ENCODE data around the gene NTN1. TPM values are rescaled to one million over a fixed set of nuclear protein-coding genes. Genes with fewer than 3 reads are reported as not detected.

Gene NTN1
- total RNA-seq, 1 donor from 2014 or later: 0.41 TPM

GRCh38 chr17:9239793-9240658 is 218.7 kb downstream of the NTN1 start:
- Mint-ChIP-seq H3K4me1 (ENCODE audit: low read depth) (peaks cover 11% of the 10 kb centered on the region), H3K4me3 (ENCODE audit: low read depth) (peak overlapping the region; percentile 70), H3K27ac (peak overlapping the region; percentile 16), H3K36me3 (ENCODE audit: low read depth) (no peaks in the 10 kb centered on the region), H3K9me3 (no peaks in the 10 kb centered on the region), H3K27me3 (ENCODE audit: low read depth) (no peaks in the 10 kb centered on the region)
- intact Hi-C loops (cut with micrococcal nuclease): loop anchor here (5.0 kb wide), 2 partner anchors 32 to 52 kb away; no protein-coding TSS in a partner anchor
- peak; percentile 66 for DNase-seq (ENCODE audit: low spot score)

DNA sequence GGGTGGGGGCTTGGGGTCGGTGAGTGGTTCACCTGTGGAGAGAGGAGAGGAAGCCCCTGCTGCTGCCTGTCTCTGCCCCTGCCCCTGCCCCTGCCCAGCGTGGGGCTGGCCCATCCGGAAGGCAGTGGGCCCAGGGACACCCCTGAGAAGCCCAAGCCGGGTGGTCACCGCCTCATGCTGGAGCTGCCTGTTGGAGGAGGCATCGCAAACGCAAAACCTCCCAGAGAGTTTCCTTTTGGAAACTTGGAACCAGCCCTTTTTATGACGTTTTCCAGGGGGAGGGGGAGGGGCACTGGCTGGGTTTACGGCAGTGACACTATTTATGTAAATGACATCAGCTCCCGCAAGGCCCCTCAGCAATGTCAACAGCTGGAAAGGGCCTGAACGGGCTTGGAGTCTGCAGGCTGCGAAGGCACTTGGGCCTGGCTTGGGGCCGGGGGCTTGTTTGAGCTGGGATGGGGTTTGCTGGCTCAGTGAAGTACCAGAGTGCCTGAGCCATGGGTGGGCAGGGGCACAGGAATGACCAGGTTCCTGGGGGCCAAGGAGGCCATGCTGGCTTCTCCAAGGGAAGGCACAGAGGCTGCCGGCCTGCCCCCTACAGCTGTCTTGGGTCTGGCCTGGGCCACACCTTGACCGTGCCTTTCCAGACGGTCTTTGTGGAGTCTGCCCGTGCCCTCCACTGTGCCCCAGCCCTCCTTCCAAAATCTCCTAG is 219.5 kb downstream of the NTN1 start:
- H3K27ac Mint-ChIP-seq: no peak overlapping the region
- no peak overlapping the region for H3K4me3 Mint-ChIP-seq (ENCODE audit: low read depth)
- H3K4me1 Mint-ChIP-seq (ENCODE audit: low read depth): peaks cover 8% of the 10 kb centered on the region
- intact Hi-C loops (cut with micrococcal nuclease): no loop called here
- no peaks in the 10 kb centered on the region for H3K36me3 Mint-ChIP-seq (ENCODE audit: low read depth)
- no peaks in the 10 kb centered on the region for H3K9me3 Mint-ChIP-seq
- no peak for DNase-seq (ENCODE audit: low spot score)
- no peaks in the 10 kb centered on the region for H3K27me3 Mint-ChIP-seq (ENCODE audit: low read depth)

DNA sequence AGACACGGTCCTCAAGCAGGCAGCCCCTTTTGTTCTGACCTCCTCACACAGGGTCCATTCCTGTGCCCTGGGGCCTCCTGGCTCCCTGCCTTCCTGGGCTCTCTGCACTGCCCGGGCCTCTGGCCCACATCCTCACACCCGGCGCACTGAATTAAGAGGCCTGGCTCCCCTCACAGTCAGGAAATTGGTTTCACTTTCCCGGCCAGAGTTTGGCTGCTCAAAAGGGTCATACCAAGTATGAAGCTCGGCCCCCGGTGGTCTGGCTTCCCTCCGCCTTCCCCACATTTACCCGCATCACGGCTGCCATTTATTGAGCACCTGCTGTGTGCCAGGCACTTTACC is 220.0 kb downstream of the NTN1 start:
- H3K9me3 Mint-ChIP-seq: no peaks in the 10 kb centered on the region
- H3K4me1 Mint-ChIP-seq (ENCODE audit: low read depth): peaks cover 8% of the 10 kb centered on the region
- intact Hi-C loops (cut with micrococcal nuclease): no loop called here
- no peak overlapping the region for H3K4me3 Mint-ChIP-seq (ENCODE audit: low read depth)
- no peaks in the 10 kb centered on the region for H3K36me3 Mint-ChIP-seq (ENCODE audit: low read depth)
- H3K27me3 Mint-ChIP-seq (ENCODE audit: low read depth): no peaks in the 10 kb centered on the region
- DNase-seq (ENCODE audit: low spot score): no peak
- no peak overlapping the region for H3K27ac Mint-ChIP-seq

- DNase-seq (ENCODE audit: low spot score): no peak
- no peak overlapping the region for H3K27ac Mint-ChIP-seq
Measured at GRCh38 chr17:9241774-9242496, 220.6 kb downstream of the NTN1 start.

DNA sequence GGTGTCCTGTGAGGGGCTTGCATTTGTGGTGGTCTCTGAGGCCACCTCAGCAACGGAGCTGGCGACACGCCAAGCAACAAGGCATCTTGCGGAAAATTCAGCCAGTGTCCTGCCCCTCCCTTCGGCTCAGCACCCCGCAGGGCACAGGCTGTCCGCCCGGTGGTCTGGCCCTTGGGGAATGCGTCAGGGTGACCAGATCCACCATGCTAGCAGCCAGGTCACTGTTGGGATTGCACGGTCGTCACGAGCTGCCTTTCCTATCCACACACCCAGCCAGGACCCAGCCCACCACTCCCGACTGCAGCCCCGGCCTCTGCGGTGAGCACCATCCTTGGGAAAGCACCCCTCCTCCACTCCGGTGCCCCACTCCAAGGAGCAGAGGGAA is 221.2 kb downstream of the NTN1 start:
- H3K9me3 Mint-ChIP-seq: no peaks in the 10 kb centered on the region
- no peak for DNase-seq (ENCODE audit: low spot score)
- H3K4me3 Mint-ChIP-seq (ENCODE audit: low read depth): no peak overlapping the region
- no peaks in the 10 kb centered on the region for H3K36me3 Mint-ChIP-seq (ENCODE audit: low read depth)
- intact Hi-C loops (cut with micrococcal nuclease): no loop called here
- H3K4me1 Mint-ChIP-seq (ENCODE audit: low read depth): peaks cover 8% of the 10 kb centered on the region
- no peak overlapping the region for H3K27ac Mint-ChIP-seq
- no peaks in the 10 kb centered on the region for H3K27me3 Mint-ChIP-seq (ENCODE audit: low read depth)

More at GRCh38 chr17:9241774-9242496, 220.6 kb downstream of the NTN1 start:
- H3K4me3 Mint-ChIP-seq (ENCODE audit: low read depth): no peak overlapping the region
- no peaks in the 10 kb centered on the region for H3K36me3 Mint-ChIP-seq (ENCODE audit: low read depth)
- intact Hi-C loops (cut with micrococcal nuclease): no loop called here
- H3K4me1 Mint-ChIP-seq (ENCODE audit: low read depth): peaks cover 8% of the 10 kb centered on the region
- no peaks in the 10 kb centered on the region for H3K27me3 Mint-ChIP-seq (ENCODE audit: low read depth)
- no peaks in the 10 kb centered on the region for H3K9me3 Mint-ChIP-seq

DNA sequence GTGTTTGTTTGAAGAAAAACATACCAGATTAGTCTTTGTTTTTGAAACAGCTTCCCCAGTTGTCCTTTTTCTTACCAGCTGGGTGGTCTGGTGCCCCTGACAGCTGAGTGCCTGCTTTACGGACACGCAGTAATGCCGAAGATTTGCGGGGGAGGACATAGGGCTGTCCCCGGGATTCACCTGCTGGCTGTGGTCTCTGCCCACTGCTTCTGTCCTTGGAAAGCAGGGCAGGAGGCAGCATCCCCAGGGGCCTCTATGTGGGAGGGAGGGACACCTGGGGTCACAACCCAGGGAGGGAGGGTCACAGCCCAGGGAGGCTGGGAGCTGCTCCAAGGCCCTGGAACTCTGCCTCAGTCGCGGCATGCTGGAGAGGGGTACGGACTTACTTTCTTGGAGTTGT is 221.7 kb downstream of the NTN1 start:
- no peaks in the 10 kb centered on the region for H3K36me3 Mint-ChIP-seq (ENCODE audit: low read depth)
- intact Hi-C loops (cut with micrococcal nuclease): no loop called here
- H3K27ac Mint-ChIP-seq: no peak overlapping the region
- no peak overlapping the region for H3K4me3 Mint-ChIP-seq (ENCODE audit: low read depth)
- no peaks in the 10 kb centered on the region for H3K9me3 Mint-ChIP-seq
- no peaks in the 10 kb centered on the region for H3K27me3 Mint-ChIP-seq (ENCODE audit: low read depth)
- DNase-seq (ENCODE audit: low spot score): no peak
- H3K4me1 Mint-ChIP-seq (ENCODE audit: low read depth): peaks cover 8% of the 10 kb centered on the region

DNA sequence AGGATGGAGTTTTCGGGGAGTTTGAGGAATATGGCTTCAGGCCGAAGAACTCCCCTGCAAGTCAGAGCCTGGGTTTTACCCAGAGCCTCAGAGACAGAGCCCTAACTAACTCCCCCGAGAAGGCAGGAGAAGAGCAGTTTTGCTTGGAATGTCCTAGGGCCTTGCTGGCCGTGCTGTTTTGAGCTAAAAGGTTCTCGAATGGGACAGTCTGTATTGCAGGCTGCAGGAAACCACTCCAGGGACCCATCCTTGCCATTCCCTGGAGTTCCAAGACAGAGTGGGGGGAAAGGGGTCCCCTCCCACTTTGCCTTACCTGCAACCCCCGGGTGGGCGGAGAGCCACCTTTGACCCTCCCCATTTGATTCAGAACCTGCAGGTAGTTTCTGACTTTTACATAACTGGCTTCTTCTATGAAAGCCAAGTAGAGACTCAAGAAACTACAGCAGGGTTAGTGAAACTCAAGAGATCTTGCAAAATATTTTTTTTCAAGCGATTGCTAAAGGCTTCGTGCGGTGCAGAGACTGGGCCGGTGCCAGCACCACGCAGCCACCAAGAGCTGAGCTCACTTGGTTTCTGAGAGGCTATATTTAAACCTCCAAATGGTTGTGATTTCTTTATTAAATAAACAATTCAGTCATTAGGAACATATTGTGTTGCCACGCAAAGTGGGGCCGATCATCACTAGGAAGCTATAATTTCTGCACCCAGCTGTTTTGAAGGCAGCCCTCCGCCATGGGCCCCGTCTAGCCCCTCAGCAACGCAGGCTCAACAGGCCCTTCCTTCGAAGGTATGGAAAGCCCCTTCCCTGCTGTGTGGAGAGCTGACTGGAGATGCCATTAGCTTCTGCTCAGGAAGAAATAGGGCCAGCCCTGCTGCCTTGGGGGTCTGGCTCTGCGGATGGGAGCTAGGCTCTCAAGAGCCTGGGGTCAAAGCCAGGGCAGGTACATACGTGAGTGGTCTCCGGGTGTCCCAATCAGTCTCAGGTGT is 223.0 kb downstream of the NTN1 start:
- no peak for DNase-seq (ENCODE audit: low spot score)
- no peaks in the 10 kb centered on the region for H3K9me3 Mint-ChIP-seq
- H3K4me3 Mint-ChIP-seq (ENCODE audit: low read depth): no peak overlapping the region
- no peaks in the 10 kb centered on the region for H3K36me3 Mint-ChIP-seq (ENCODE audit: low read depth)
- no peaks in the 10 kb centered on the region for H3K27me3 Mint-ChIP-seq (ENCODE audit: low read depth)
- intact Hi-C loops (cut with micrococcal nuclease): no loop called here
- H3K4me1 Mint-ChIP-seq (ENCODE audit: low read depth): peaks cover 4% of the 10 kb centered on the region
- no peak overlapping the region for H3K27ac Mint-ChIP-seq

DNA sequence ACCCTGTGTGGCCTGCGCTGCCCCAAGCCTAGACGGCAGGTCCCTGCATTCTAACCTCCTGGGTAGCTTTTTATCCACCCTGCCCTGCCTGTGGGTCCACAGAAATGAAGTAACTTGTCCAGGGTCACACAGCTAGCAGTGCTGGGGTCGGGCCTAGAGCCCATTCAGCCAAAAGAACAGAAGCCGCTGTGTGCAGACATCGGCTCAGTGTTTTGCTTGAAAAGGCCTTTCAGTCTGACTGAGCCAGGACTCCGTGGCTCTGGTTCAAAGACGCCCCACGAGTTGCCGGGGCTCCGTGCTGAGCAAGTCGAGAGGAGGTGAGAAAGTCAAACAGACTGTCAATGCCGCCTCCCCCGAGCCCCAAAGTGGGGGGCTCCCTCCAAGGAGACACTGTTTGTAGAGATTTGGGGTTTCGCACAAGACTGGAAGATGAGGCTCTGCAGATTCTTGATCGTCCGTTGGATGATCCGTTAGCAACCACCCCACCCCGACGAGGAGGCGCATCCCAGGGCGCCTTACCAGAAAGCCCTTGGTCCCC is 226.2 kb downstream of the NTN1 start:
- Mint-ChIP-seq H3K9me3 (no peaks in the 10 kb centered on the region), H3K4me3 (ENCODE audit: low read depth) (no peak overlapping the region), H3K4me1 (ENCODE audit: low read depth) (peaks cover 3% of the 10 kb centered on the region), H3K27ac (no peak overlapping the region), H3K36me3 (ENCODE audit: low read depth) (no peaks in the 10 kb centered on the region), H3K27me3 (ENCODE audit: low read depth) (no peaks in the 10 kb centered on the region)
- no peak for DNase-seq (ENCODE audit: low spot score)
- intact Hi-C loops (cut with micrococcal nuclease): no loop called here

DNA sequence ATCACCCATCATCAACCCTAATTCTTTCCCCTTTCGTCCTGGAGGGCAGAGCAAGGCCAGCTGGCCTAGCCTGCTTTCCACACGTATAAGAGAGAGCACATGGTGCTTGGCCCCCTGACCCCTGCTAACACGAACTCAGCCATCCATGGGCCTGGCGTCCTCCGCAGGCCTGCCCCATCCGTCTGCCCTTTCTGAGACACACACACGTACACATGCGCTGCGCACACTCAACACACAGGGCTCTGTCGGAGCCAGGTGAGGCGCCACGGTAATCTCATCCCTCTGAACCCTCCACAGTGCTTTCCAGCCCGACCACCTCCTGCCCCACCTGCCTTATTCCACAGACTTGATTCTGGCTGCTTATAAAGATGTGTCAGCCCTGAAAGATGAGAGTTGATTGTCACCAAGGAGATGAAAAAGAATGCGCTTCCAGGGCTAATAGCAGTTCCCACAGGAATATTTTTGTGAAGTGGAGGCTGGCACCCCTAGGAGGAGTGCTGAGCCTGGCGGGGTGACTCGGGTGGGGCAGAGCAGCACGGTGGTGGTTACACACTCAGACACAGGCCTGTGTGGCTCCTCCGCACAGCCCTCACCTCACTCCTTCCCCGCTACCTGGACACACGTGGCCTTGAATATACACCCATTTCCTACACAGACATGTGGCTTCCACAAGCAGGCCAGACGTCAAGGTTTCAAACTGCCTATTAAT is 228.1 kb downstream of the NTN1 start:
- Mint-ChIP-seq H3K36me3 (ENCODE audit: low read depth) (no peaks in the 10 kb centered on the region), H3K27ac (no peak overlapping the region), H3K27me3 (ENCODE audit: low read depth) (no peaks in the 10 kb centered on the region), H3K9me3 (no peaks in the 10 kb centered on the region), H3K4me1 (ENCODE audit: low read depth) (peaks cover 16% of the 10 kb centered on the region), H3K4me3 (ENCODE audit: low read depth) (no peak overlapping the region)
- intact Hi-C loops (cut with micrococcal nuclease): no loop called here
- DNase-seq (ENCODE audit: low spot score): no peak

- intact Hi-C loops (cut with micrococcal nuclease): no loop called here
- peaks cover 16% of the 10 kb centered on the region for H3K4me1 Mint-ChIP-seq (ENCODE audit: low read depth)
- H3K27ac Mint-ChIP-seq: no peak overlapping the region
Measured at GRCh38 chr17:9251273-9251672, 230.0 kb downstream of the NTN1 start.

GRCh38 chr17:9253308-9253707 is 232.0 kb downstream of the NTN1 start:
- intact Hi-C loops (cut with micrococcal nuclease): no loop called here
- Mint-ChIP-seq H3K36me3 (ENCODE audit: low read depth) (no peaks in the 10 kb centered on the region), H3K27me3 (ENCODE audit: low read depth) (no peaks in the 10 kb centered on the region), H3K27ac (peak overlapping the region; percentile 78), H3K9me3 (no peaks in the 10 kb centered on the region), H3K4me1 (ENCODE audit: low read depth) (peaks cover 16% of the 10 kb centered on the region), H3K4me3 (ENCODE audit: low read depth) (no peak overlapping the region)
- DNase-seq (ENCODE audit: low spot score): no peak

More at GRCh38 chr17:9251273-9251672, 230.0 kb downstream of the NTN1 start:
- no peak for DNase-seq (ENCODE audit: low spot score)
- Mint-ChIP-seq H3K36me3 (ENCODE audit: low read depth) (no peaks in the 10 kb centered on the region), H3K9me3 (no peaks in the 10 kb centered on the region), H3K27me3 (ENCODE audit: low read depth) (no peaks in the 10 kb centered on the region), H3K4me3 (ENCODE audit: low read depth) (no peak overlapping the region)
